CD4-positive, alpha-beta T cell (primary cell): ENCODE measurements around the gene CACNA1H. TPM values are rescaled to one million over a fixed set of nuclear protein-coding genes. Genes with fewer than 3 reads are reported as not detected.
A peak's percentile ranks its signal among the peaks of the same experiment; 100 is the strongest.
"Not testable (repeated sequence)": the region's sequence is repeated elsewhere in the genome, so short reads cannot be mapped to it uniquely, and the experiment has no call there.

ENCODE experiments used
- ATAC-seq: fragments of 200-7000 bp; cut with Tn5 transposase; one replicate; pipeline ENCODE4 v1.10.0; 2022; ENCODE audit warnings: mild to moderate bottlenecking; ENCODE audit not compliant: poor library complexity
- CTCF ChIA-PET: fragments of 350-600 bp; sonication (Branson Sonifier 250); formaldehyde crosslinking; loops from one replicate; lab custom pipeline; 2021; ENCODE audit warnings: antibody characterized with exemption, inconsistent platforms; lab: Charles Lee
- POLR2A ChIA-PET: fragments of 350-600 bp; sonication (Branson Sonifier 250); formaldehyde crosslinking; loops from one replicate; lab custom pipeline; 2021; ENCODE audit warnings: antibody characterized with exemption, inconsistent platforms; lab: Charles Lee
- DNase-seq, 14 experiments: peaks; one replicate each; pipeline ENCODE4 v3.0.0-alpha.2; 2013 to 2020; ENCODE audit warnings: mixed read lengths in 2 of 14
- H3K27ac ChIP-seq, 2 donors: one replicate each; pipeline versions ENCODE4 v1.5.1 to v1.7.0; 2013; ENCODE audit warnings: low read length in 2 of 2, low read depth in 1 of 2, mild to moderate bottlenecking in 1 of 2
- H3K27me3 ChIP-seq, 2 experiments: 1 replicate in 1 of 2; 2 replicates in 1 of 2; pipeline versions ENCODE4 v1.6.1 to v1.7.0; 2013; ENCODE audit warnings: low read length in 2 of 2, control low read depth in 1 of 2, mild to moderate bottlenecking in 1 of 2, moderate library complexity in 1 of 2; ENCODE audit not compliant: insufficient read depth in 2 of 2, control insufficient read depth in 1 of 2
- H3K36me3 ChIP-seq: one replicate; pipeline ENCODE4 v1.6.1; 2013; ENCODE audit warnings: low read length, control low read depth; ENCODE audit not compliant: insufficient read depth
- H3K4me1 ChIP-seq: one replicate; pipeline ENCODE4 v1.6.1; 2013; ENCODE audit warnings: low read length, control low read depth; ENCODE audit not compliant: insufficient read depth
- H3K4me3 ChIP-seq: one replicate; pipeline ENCODE4 v1.5.1; 2013; ENCODE audit warnings: mild to moderate bottlenecking, low read length, moderate library complexity
- H3K9me3 ChIP-seq, 2 experiments: 1 replicate in 1 of 2; 2 replicates in 1 of 2; pipeline versions ENCODE4 v1.6.1 to v1.7.0; 2013; ENCODE audit warnings: low read length in 2 of 2, mild to moderate bottlenecking in 2 of 2, control low read depth in 1 of 2, moderate library complexity in 1 of 2; ENCODE audit not compliant: control insufficient read depth in 1 of 2, insufficient read depth in 1 of 2
- H3K27ac Mint-ChIP-seq: one replicate; pipeline ENCODE4 v1.8.0; 2020; ENCODE audit warnings: mixed read lengths
- H3K27me3 Mint-ChIP-seq: one replicate; pipeline ENCODE4 v1.8.0; 2021; ENCODE audit warnings: mixed read lengths
- H3K36me3 Mint-ChIP-seq: one replicate; pipeline ENCODE4 v1.8.0; 2021; ENCODE audit warnings: low read depth, mixed read lengths
- H3K4me1 Mint-ChIP-seq: one replicate; pipeline ENCODE4 v1.8.0; 2021; ENCODE audit warnings: low read depth, mixed read lengths
- H3K4me3 Mint-ChIP-seq: one replicate; pipeline ENCODE4 v1.8.0; 2020; ENCODE audit warnings: mild to moderate bottlenecking, mixed read lengths
- H3K9me3 Mint-ChIP-seq: one replicate; pipeline ENCODE4 v1.8.0; 2020; ENCODE audit warnings: mixed read lengths
- intact Hi-C, 2 experiments: fragments of 100-400 bp; cut with DNase I in 1 of 2; cut with micrococcal nuclease in 1 of 2; formaldehyde crosslinking; loops; one replicate each; pipeline versions ENCODE4 v1.15.1 to v1.9.0; 2023 to 2025; cut with DNase I, micrococcal nuclease
- total RNA-seq, 174 experiments: library from RNA in 2 of 174; stranded (reverse) in 2 of 174; gene quantifications; one replicate each; pipeline ENCODE4 v1.2.3 and lab custom pipeline; 2021 to 2026
- TF ChIP-seq, protein P1 (sequence below): fragments of 200-600 bp; IDR thresholded peaks from one replicate; pipeline ENCODE4 v1.8.0; 2022; ENCODE audit warnings: antibody characterized with exemption, mild to moderate bottlenecking

Gene CACNA1H
- total RNA-seq, 2 experiments from 2014 or later: 5.7 to 6.3 TPM

DNA sequence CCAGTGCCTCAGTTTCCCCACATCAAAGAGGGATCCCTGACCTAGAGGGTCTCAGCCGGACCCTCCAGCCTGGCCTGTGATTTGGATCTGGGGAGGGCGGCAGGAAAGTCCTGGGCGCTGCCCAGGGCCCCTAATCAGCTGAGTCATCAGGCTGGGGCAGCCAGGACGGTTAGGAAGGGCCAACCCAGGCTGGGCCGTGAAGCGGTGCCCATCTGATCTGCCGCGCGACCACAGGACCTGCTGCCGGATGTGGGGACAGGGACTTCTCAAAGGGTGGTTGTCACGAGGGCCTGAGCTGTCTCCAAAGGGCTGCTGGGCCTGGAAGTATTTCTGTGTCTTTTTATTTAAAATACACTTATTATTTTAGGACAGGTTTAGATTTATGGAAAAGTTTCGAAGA, 92.0 kb downstream of the CACNA1H start:
- Mint-ChIP-seq H3K36me3 (no peaks in the 10 kb centered on the region), H3K4me3 (no peak overlapping the region), H3K27ac (no peak overlapping the region), H3K27me3 (peaks cover 32% of the 10 kb centered on the region), H3K9me3 (no peaks in the 10 kb centered on the region), H3K4me1 (peaks cover 7% of the 10 kb centered on the region)
- ChIA-PET POLR2A (no interaction called here), CTCF (no interaction called here)
- Histone ChIP-seq H3K27ac (no peak overlapping the region), H3K27me3 (peaks cover 0 to 3% of the 10 kb centered on the region in 2 experiments), H3K36me3 (no peaks in the 10 kb centered on the region), H3K4me3 (no peak overlapping the region), H3K9me3 (no peaks in the 10 kb centered on the region), H3K4me1 (peaks cover 4% of the 10 kb centered on the region)
- TF ChIP-seq, protein P1, sequence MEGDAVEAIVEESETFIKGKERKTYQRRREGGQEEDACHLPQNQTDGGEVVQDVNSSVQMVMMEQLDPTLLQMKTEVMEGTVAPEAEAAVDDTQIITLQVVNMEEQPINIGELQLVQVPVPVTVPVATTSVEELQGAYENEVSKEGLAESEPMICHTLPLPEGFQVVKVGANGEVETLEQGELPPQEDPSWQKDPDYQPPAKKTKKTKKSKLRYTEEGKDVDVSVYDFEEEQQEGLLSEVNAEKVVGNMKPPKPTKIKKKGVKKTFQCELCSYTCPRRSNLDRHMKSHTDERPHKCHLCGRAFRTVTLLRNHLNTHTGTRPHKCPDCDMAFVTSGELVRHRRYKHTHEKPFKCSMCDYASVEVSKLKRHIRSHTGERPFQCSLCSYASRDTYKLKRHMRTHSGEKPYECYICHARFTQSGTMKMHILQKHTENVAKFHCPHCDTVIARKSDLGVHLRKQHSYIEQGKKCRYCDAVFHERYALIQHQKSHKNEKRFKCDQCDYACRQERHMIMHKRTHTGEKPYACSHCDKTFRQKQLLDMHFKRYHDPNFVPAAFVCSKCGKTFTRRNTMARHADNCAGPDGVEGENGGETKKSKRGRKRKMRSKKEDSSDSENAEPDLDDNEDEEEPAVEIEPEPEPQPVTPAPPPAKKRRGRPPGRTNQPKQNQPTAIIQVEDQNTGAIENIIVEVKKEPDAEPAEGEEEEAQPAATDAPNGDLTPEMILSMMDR: no peak
- intact Hi-C loops: no loop called here
- ATAC-seq: no peak
- peak in 5 of 14 experiments; percentile 4 to 44 (median 23) for DNase-seq

DNA sequence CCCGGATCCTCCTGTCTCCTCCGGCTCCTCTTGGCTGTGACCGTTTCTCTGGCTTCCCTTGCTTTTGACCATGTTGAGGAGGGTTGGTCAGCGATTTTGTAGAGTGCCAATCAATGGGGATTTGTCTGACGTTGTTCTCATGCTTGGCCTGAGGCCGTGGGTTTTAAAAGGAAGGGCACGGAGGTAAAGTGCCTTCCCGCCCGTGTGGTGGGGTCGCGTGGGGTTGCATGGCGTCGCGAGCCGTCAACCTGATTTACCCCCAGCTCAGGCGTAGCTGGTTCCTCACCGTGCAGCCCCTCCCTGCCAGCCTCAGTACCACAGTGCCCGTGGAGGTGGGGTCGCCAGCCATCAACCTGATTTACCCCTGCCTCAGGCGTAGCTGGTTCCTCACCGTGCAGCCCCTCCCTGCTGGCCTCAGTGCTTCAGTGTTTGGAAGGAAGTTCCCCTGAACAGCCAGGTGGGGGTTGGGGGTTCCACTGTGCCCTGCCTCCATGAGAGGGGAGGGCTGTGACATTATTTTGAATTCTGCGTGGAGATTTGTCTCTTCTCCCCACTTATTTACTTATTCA, 92.6 kb downstream of the CACNA1H start:
- Mint-ChIP-seq H3K36me3 (no peaks in the 10 kb centered on the region), H3K27ac (no peak overlapping the region), H3K4me1 (peaks cover 7% of the 10 kb centered on the region), H3K4me3 (no peak overlapping the region), H3K9me3 (no peaks in the 10 kb centered on the region), H3K27me3 (peaks cover 32% of the 10 kb centered on the region)
- no peaks in the 10 kb centered on the region for H3K9me3 ChIP-seq
- DNase-seq (peak in 1 of 14 experiments; percentile 2), ATAC-seq (no peak)
- intact Hi-C loops: loop anchor here in 1 of 2 experiments (2.0 kb wide), 1 partner anchor 19 kb away; no protein-coding TSS in a partner anchor
- no peak overlapping the region for H3K4me3 ChIP-seq
- H3K4me1 ChIP-seq: peaks cover 4% of the 10 kb centered on the region
- H3K27me3 ChIP-seq: peaks cover 0 to 3% of the 10 kb centered on the region in 2 experiments
- TF ChIP-seq, protein P1: no peak
- ChIA-PET POLR2A (no interaction called here), CTCF (no interaction called here)
- H3K27ac ChIP-seq: no peak overlapping the region
- no peaks in the 10 kb centered on the region for H3K36me3 ChIP-seq

GRCh38 chr16:1247903-1248537, 95.1 kb downstream of the CACNA1H start:
- POLR2A ChIA-PET, H3K4me3 ChIP-seq, H3K4me1 Mint-ChIP-seq, ATAC-seq, CTCF ChIA-PET, H3K9me3 Mint-ChIP-seq, H3K9me3 ChIP-seq, H3K27ac ChIP-seq, H3K4me3 Mint-ChIP-seq, H3K4me1 ChIP-seq, H3K36me3 Mint-ChIP-seq, H3K36me3 ChIP-seq, H3K27ac Mint-ChIP-seq, H3K27me3 ChIP-seq: not testable (repeated sequence)
- peak in 1 of 14 experiments; percentile 14 for DNase-seq
- H3K27me3 Mint-ChIP-seq: peaks cover 32% of the 10 kb centered on the region
- intact Hi-C loops: loop anchor here in 1 of 2 experiments (2.0 kb wide), 1 partner anchor 21 kb away; no protein-coding TSS in a partner anchor

- intact Hi-C loops, CTCF ChIA-PET, H3K36me3 ChIP-seq, DNase-seq, H3K4me1 ChIP-seq, H3K27ac Mint-ChIP-seq, POLR2A ChIA-PET, H3K4me3 ChIP-seq, H3K4me3 Mint-ChIP-seq, H3K27ac ChIP-seq, H3K27me3 ChIP-seq, H3K4me1 Mint-ChIP-seq, H3K36me3 Mint-ChIP-seq, H3K9me3 Mint-ChIP-seq, H3K9me3 ChIP-seq: not testable (repeated sequence)
- H3K27me3 Mint-ChIP-seq: peaks cover 32% of the 10 kb centered on the region
- ATAC-seq: peak; percentile 96
These were observed 96.3 kb downstream of the CACNA1H start for GRCh38 chr16:1249031-1249755.

GRCh38 chr16:1253701-1254364, 100.9 kb downstream of the CACNA1H start:
- H3K9me3 ChIP-seq, H3K4me3 Mint-ChIP-seq, H3K27ac Mint-ChIP-seq, H3K27ac ChIP-seq, H3K4me3 ChIP-seq, POLR2A ChIA-PET, ATAC-seq, DNase-seq, H3K27me3 Mint-ChIP-seq, H3K9me3 Mint-ChIP-seq, H3K36me3 ChIP-seq, CTCF ChIA-PET, H3K36me3 Mint-ChIP-seq, H3K27me3 ChIP-seq, intact Hi-C loops, H3K4me1 Mint-ChIP-seq, H3K4me1 ChIP-seq: not testable (repeated sequence)
